Neural progenitor cell (in vitro differentiated cells): ENCODE measurements around the gene DRC1. TPM values are rescaled to one million over a fixed set of nuclear protein-coding genes. Genes with fewer than 3 reads are reported as not detected.
A peak's percentile ranks its signal among the peaks of the same experiment; 100 is the strongest.

Experiments
- DNase-seq: peaks from one replicate; pipeline ENCODE4 v3.0.0-alpha.2; 2016; ENCODE audit warnings: low spot score
- H2AFZ ChIP-seq: fragments of 200-600 bp; sonication (generic); replicated peaks from 2 replicates; pipeline ENCODE4 v1.6.1; 2016; ENCODE audit warnings: antibody characterized with exemption
- H3F3A ChIP-seq: fragments of 200-600 bp; sonication (generic); 2 replicates; pipeline ENCODE4 v1.6.1; 2016; ENCODE audit warnings: antibody characterized with exemption, low read depth
- H3K27ac ChIP-seq: fragments of 200-600 bp; sonication (generic); 2 replicates; pipeline ENCODE4 v1.5.1; 2016; ENCODE audit warnings: mild to moderate bottlenecking
- H3K27me3 ChIP-seq: fragments of 200-600 bp; sonication (generic); 2 replicates; pipeline ENCODE4 v1.6.1; 2016; ENCODE audit warnings: mild to moderate bottlenecking, moderate library complexity
- H3K36me3 ChIP-seq: fragments of 200-600 bp; sonication (generic); 2 replicates; pipeline ENCODE4 v1.5.1; 2016
- H3K4me1 ChIP-seq: fragments of 200-600 bp; sonication (generic); 2 replicates; pipeline ENCODE4 v1.6.1; 2016; ENCODE audit warnings: mixed run types
- H3K4me2 ChIP-seq: fragments of 200-600 bp; sonication (generic); 2 replicates; pipeline ENCODE4 v1.6.1; 2016
- H3K4me3 ChIP-seq: fragments of 200-600 bp; sonication (generic); 2 replicates; pipeline ENCODE4 v1.5.1; 2016
- H3K79me2 ChIP-seq: fragments of 200-600 bp; sonication (generic); 2 replicates; pipeline ENCODE4 v1.6.1; 2016; ENCODE audit warnings: low read depth
- H3K9ac ChIP-seq: fragments of 200-600 bp; sonication (generic); 2 replicates; pipeline ENCODE4 v1.6.1; 2016
- H3K9me3 ChIP-seq: fragments of 200-600 bp; sonication (generic); 2 replicates; pipeline ENCODE4 v1.5.1; 2016; ENCODE audit warnings: low read depth
- H4K20me1 ChIP-seq: fragments of 200-600 bp; sonication (generic); 2 replicates; pipeline ENCODE4 v1.6.1; 2016; ENCODE audit warnings: low read depth
- H3K27ac Mint-ChIP-seq: 3 replicates; pipeline ENCODE4 v1.8.0; 2021; ENCODE audit warnings: mixed read lengths
- H3K27me3 Mint-ChIP-seq: 2 replicates; pipeline ENCODE4 v1.8.0; 2022; ENCODE audit warnings: low read depth, mild to moderate bottlenecking, inconsistent platforms, moderate library complexity, mixed read lengths; ENCODE audit not compliant: insufficient read depth
- H3K36me3 Mint-ChIP-seq: 3 replicates; pipeline ENCODE4 v1.8.0; 2021; ENCODE audit warnings: mixed read lengths
- H3K4me1 Mint-ChIP-seq: 3 replicates; pipeline ENCODE4 v1.8.0; 2021; ENCODE audit warnings: mixed read lengths
- H3K4me3 Mint-ChIP-seq: 3 replicates; pipeline ENCODE4 v1.8.0; 2021; ENCODE audit warnings: mild to moderate bottlenecking, moderate library complexity, mixed read lengths
- H3K9me3 Mint-ChIP-seq: 3 replicates; pipeline ENCODE4 v1.8.0; 2020; ENCODE audit warnings: mixed read lengths
- CTCF ChIP-seq: fragments of 200-600 bp; sonication (generic); IDR thresholded peaks from 2 replicates; pipeline ENCODE4 v1.5.1; 2017; ENCODE audit warnings: antibody characterized with exemption, mild to moderate bottlenecking
- EZH2 ChIP-seq: fragments of 200-600 bp; sonication (generic); IDR thresholded peaks from 2 replicates; pipeline ENCODE4 v1.6.1; 2017; ENCODE audit warnings: antibody characterized with exemption, mild to moderate bottlenecking, moderate library complexity
- EZH2phosphoT487 ChIP-seq: fragments of 200-600 bp; sonication (generic); IDR thresholded peaks from 2 replicates; pipeline ENCODE4 v1.6.1; 2017; ENCODE audit warnings: antibody characterized with exemption
- total RNA-seq: library from RNA; depleted of rRNA; stranded (reverse); fragments of >200 nt; gene quantifications from 2 replicates; pipeline ENCODE4 v1.2.3, GENCODE V29; 2015; ENCODE audit warnings: low replicate concordance

DRC1 gene
- total RNA-seq, 1 donor from 2014 or later, result not detected

- TF ChIP-seq CTCF (no peak), EZH2phosphoT487 (no peak), EZH2 (no peak)
- Histone ChIP-seq H3K4me1 (peaks cover 19% of the 10 kb centered on the region), H3K79me2 (no peaks in the 10 kb centered on the region), H2AFZ (no peak overlapping the region), H4K20me1 (no peaks in the 10 kb centered on the region), H3F3A (peaks cover 4% of the 10 kb centered on the region), H3K27ac (no peak overlapping the region), H3K4me2 (peak overlapping the region; percentile 43), H3K4me3 (no peak overlapping the region), H3K9ac (no peak overlapping the region), H3K36me3 (no peaks in the 10 kb centered on the region), H3K27me3 (no peaks in the 10 kb centered on the region), H3K9me3 (no peaks in the 10 kb centered on the region)
- peaks cover 3% of the 10 kb centered on the region for H3K36me3 Mint-ChIP-seq
- H3K27me3 Mint-ChIP-seq, result peaks cover 10% of the 10 kb centered on the region
- H3K4me3 Mint-ChIP-seq, result no peak overlapping the region
- peaks cover 35% of the 10 kb centered on the region for H3K4me1 Mint-ChIP-seq
- H3K9me3 Mint-ChIP-seq, result no peaks in the 10 kb centered on the region
- peak overlapping the region; percentile 16 for H3K27ac Mint-ChIP-seq
- DNase-seq, result no peak
Observed at GRCh38 chr2:26455670-26456439, 54.1 kb downstream of the DRC1 start.

- Mint-ChIP-seq H3K4me1 (peaks cover 35% of the 10 kb centered on the region), H3K9me3 (no peaks in the 10 kb centered on the region), H3K36me3 (peaks cover 3% of the 10 kb centered on the region), H3K27ac (peak overlapping the region; percentile 54), H3K4me3 (no peak overlapping the region), H3K27me3 (peaks cover 10% of the 10 kb centered on the region)
- no peaks in the 10 kb centered on the region for H3K27me3 ChIP-seq
- no peak overlapping the region for H2AFZ ChIP-seq
- H3K27ac ChIP-seq, result no peak overlapping the region
- DNase-seq, result no peak
- peaks cover 4% of the 10 kb centered on the region for H3F3A ChIP-seq
- H3K4me3 ChIP-seq, result no peak overlapping the region
- H3K4me2 ChIP-seq, result peak overlapping the region; percentile 18
- H3K36me3 ChIP-seq, result no peaks in the 10 kb centered on the region
- peaks cover 19% of the 10 kb centered on the region for H3K4me1 ChIP-seq
- H4K20me1 ChIP-seq, result no peaks in the 10 kb centered on the region
- TF ChIP-seq CTCF, result no peak
- no peak for TF ChIP-seq EZH2
- no peak for TF ChIP-seq EZH2phosphoT487
- H3K9me3 ChIP-seq, result no peaks in the 10 kb centered on the region
- H3K9ac ChIP-seq, result no peak overlapping the region
- no peaks in the 10 kb centered on the region for H3K79me2 ChIP-seq
Observed at GRCh38 chr2:26456440-26457250, 54.9 kb downstream of the DRC1 start.

- no peak overlapping the region for H3K4me3 Mint-ChIP-seq
- Histone ChIP-seq H3K4me1 (peaks cover 19% of the 10 kb centered on the region), H3K9me3 (no peaks in the 10 kb centered on the region), H4K20me1 (no peaks in the 10 kb centered on the region), H3K79me2 (no peaks in the 10 kb centered on the region), H3K9ac (no peak overlapping the region), H3K4me2 (peak overlapping the region; percentile 18), H3K4me3 (no peak overlapping the region), H3F3A (peaks cover 4% of the 10 kb centered on the region), H3K27ac (no peak overlapping the region), H3K27me3 (no peaks in the 10 kb centered on the region), H3K36me3 (no peaks in the 10 kb centered on the region), H2AFZ (no peak overlapping the region)
- no peak for DNase-seq
- H3K27ac Mint-ChIP-seq, result peak overlapping the region; percentile 54
- peaks cover 35% of the 10 kb centered on the region for H3K4me1 Mint-ChIP-seq
- H3K9me3 Mint-ChIP-seq, result no peaks in the 10 kb centered on the region
- H3K27me3 Mint-ChIP-seq, result peaks cover 10% of the 10 kb centered on the region
- peaks cover 3% of the 10 kb centered on the region for H3K36me3 Mint-ChIP-seq
- TF ChIP-seq EZH2 (no peak), EZH2phosphoT487 (no peak), CTCF (no peak)
Observed at GRCh38 chr2:26457251-26457666, 55.5 kb downstream of the DRC1 start.
